Cardiac muscle cell (in vitro differentiated cells and primary cell): ENCODE results near the gene RPL39L. TPM values are rescaled to one million over a fixed set of nuclear protein-coding genes. Genes with fewer than 3 reads are reported as not detected.
"Not testable (repeated sequence)": the region's sequence is repeated elsewhere in the genome, so short reads cannot be mapped to it uniquely, and the experiment has no call there.

ENCODE experiments used
- DNase-seq, 2 donors: peaks; one replicate each; pipeline versions ENCODE4 v3.0.0 to v3.0.0-alpha.2; 2010 to 2017; ENCODE audit warnings: low read depth in 1 of 2, low spot score in 1 of 2
- H3K27ac ChIP-seq: fragments of 200-600 bp; sonication (generic); 2 replicates; pipeline ENCODE4 v1.5.1; 2016
- H3K27me3 ChIP-seq: fragments of 200-600 bp; sonication (generic); 2 replicates; pipeline ENCODE4 v1.6.0; 2016; ENCODE audit warnings: control low read depth
- H3K36me3 ChIP-seq: fragments of 200-600 bp; sonication (generic); 2 replicates; pipeline ENCODE4 v1.5.1; 2016; ENCODE audit warnings: control low read depth
- H3K4me1 ChIP-seq: fragments of 200-600 bp; sonication (generic); 2 replicates; pipeline ENCODE4 v1.8.1; 2017; ENCODE audit warnings: low read depth, mild to moderate bottlenecking, mixed run types
- H3K4me3 ChIP-seq: fragments of 200-600 bp; sonication (generic); 2 replicates; pipeline ENCODE4 v1.5.1; 2016; ENCODE audit warnings: mild to moderate bottlenecking
- H3K9me3 ChIP-seq: fragments of 200-600 bp; sonication (generic); 2 replicates; pipeline ENCODE4 v1.5.1; 2017; ENCODE audit warnings: low read depth, mild to moderate bottlenecking, control low read depth
- CTCF ChIP-seq: IDR thresholded peaks from 2 replicates; pipeline ENCODE4 v1.5.1; 2012; ENCODE audit warnings: low read depth, mild to moderate bottlenecking, low read length
- polyA plus RNA-seq: library from polyadenylated mRNA; unstranded; fragments of >200 nt; fragmentation: Nextera tagmentation; extraction: Ambion mirVana; gene quantifications from 2 replicates; pipeline ENCODE4 v1.2.1, GENCODE V29; 2016
- total RNA-seq: library from RNA; depleted of rRNA; stranded (reverse); fragments of >200 nt; gene quantifications from 2 replicates; pipeline ENCODE4 v1.2.3, GENCODE V29; 2016

RPL39L gene
- total and polyA plus RNA-seq, 2 experiments from 2014 or later: 24.8 to 56.2 TPM

- peak in 1 of 2 donors; percentile 48 for DNase-seq
- H3K9me3 ChIP-seq: no peaks in the 10 kb centered on the region
- H3K36me3 ChIP-seq: no peaks in the 10 kb centered on the region
- H3K4me3 ChIP-seq: no peak overlapping the region
- H3K27ac ChIP-seq: no peak overlapping the region
- peaks cover 21% of the 10 kb centered on the region for H3K4me1 ChIP-seq
- H3K27me3 ChIP-seq: no peaks in the 10 kb centered on the region
- no peak for TF ChIP-seq CTCF
Measured at GRCh38 chr3:187183903-187184302, 44.6 kb upstream of the RPL39L start.

- peak overlapping the region; percentile 46 for H3K27ac ChIP-seq
- peaks cover 21% of the 10 kb centered on the region for H3K4me1 ChIP-seq
- H3K27me3 ChIP-seq: no peaks in the 10 kb centered on the region
- H3K4me3 ChIP-seq: no peak overlapping the region
- H3K36me3 ChIP-seq: no peaks in the 10 kb centered on the region
- no peak for TF ChIP-seq CTCF
- DNase-seq: no peak
- H3K9me3 ChIP-seq: no peaks in the 10 kb centered on the region
Measured at GRCh38 chr3:187183210-187183862, 44.0 kb upstream of the RPL39L start.

- H3K27ac ChIP-seq: no peak overlapping the region
- TF ChIP-seq CTCF: no peak
- no peak for DNase-seq
- H3K4me3 ChIP-seq: no peak overlapping the region
- H3K4me1 ChIP-seq: peaks cover 8% of the 10 kb centered on the region
- H3K9me3 ChIP-seq: no peaks in the 10 kb centered on the region
- no peaks in the 10 kb centered on the region for H3K36me3 ChIP-seq
- H3K27me3 ChIP-seq: no peaks in the 10 kb centered on the region
Measured at GRCh38 chr3:187181454-187182170, 42.3 kb upstream of the RPL39L start.

GRCh38 chr3:187172929-187173328 lies 33.6 kb upstream of the RPL39L start:
- Histone ChIP-seq H3K27ac (no peak overlapping the region), H3K4me3 (no peak overlapping the region), H3K27me3 (no peaks in the 10 kb centered on the region), H3K4me1 (peaks cover 7% of the 10 kb centered on the region), H3K36me3 (no peaks in the 10 kb centered on the region), H3K9me3 (no peaks in the 10 kb centered on the region)
- no peak for TF ChIP-seq CTCF
- DNase-seq: no peak

GRCh38 chr3:187170911-187171310 lies 31.6 kb upstream of the RPL39L start:
- not testable (repeated sequence) for DNase-seq, H3K4me3 ChIP-seq

More at GRCh38 chr3:187170911-187171310, 31.6 kb upstream of the RPL39L start:
- not testable (repeated sequence) for H3K36me3 ChIP-seq, H3K4me1 ChIP-seq, H3K27me3 ChIP-seq, H3K27ac ChIP-seq, H3K9me3 ChIP-seq
